ENCODE data around the gene DRD2. TPM values are rescaled to one million over a fixed set of nuclear protein-coding genes. Genes with fewer than 3 reads are reported as not detected.

The DRD2 gene
- total and polyA plus RNA-seq, 2 donors = 0.05 to 0.30 TPM

DNA sequence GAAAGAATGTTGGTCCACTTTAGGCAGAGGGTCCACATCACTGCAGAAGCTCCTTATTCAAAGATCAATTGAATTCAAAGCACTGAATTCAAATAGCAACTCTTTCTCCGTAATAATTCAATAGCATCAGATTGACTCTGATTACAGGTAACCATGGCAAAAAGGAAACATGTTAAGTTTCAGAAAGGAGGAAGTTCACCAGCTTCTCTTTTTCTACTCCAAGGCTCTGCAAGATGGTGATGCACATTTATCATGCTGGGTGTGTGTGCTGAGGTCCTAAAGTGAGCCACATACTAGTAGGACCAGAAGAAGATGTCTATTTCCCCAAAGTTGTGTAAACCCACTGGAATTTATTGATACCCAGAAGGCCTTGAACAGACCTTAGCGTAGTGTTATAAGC, 18.0 kb upstream of the DRD2 start:
- Histone ChIP-seq H3K27ac (ENCODE audit: low read depth in 1 of 2, low read length in 1 of 2) (no peak overlapping the region), H3K4me1 (ENCODE audit: control insufficient read depth in 2 of 2, insufficient read depth in 2 of 2, low read length in 2 of 2) (no peaks in the 10 kb centered on the region), H3K4me3 (ENCODE audit: low read length in 2 of 2) (no peak overlapping the region), H3K36me3 (ENCODE audit: control insufficient read depth in 2 of 2, insufficient read depth in 2 of 2, low read length in 1 of 2) (no peaks in the 10 kb centered on the region), H3K27me3 (ENCODE audit: control insufficient read depth in 2 of 2, insufficient read depth in 1 of 2, low read length in 1 of 2) (no peaks in the 10 kb centered on the region), H3K9me3 (ENCODE audit: control insufficient read depth in 2 of 2, insufficient read depth in 1 of 2, low read length in 1 of 2) (no peaks in the 10 kb centered on the region)
- DNase-seq (ENCODE audit: low read depth in 6 of 9, low spot score in 9 of 9) = no peak
- 54% methylated on average over 2 of the region's 2 CpGs for WGBS

DNA sequence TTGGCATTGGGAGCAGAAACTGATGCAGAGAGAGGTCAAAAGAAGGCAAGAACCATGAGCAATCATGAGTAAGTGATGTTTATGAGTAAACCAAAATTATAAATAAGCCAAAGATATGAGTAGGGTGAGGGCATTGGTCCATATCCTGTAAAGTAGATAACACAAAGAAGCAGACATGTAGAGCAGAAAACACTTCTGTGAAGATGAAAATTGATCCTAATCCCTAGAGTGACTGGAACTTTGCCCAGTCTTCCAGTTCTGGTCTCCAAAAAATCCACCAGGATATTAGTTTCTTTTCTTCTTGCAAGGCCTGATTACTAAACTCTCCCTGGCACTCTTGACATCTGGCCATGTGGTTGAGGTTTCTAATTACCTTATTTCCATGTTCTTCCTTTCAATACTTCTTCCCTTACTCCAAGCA, 13.7 kb upstream of the DRD2 start:
- H3K27me3 ChIP-seq (ENCODE audit: control insufficient read depth in 2 of 2, insufficient read depth in 1 of 2, low read length in 1 of 2) = peaks cover 0 to 2% of the 10 kb centered on the region in 2 donors

DNA sequence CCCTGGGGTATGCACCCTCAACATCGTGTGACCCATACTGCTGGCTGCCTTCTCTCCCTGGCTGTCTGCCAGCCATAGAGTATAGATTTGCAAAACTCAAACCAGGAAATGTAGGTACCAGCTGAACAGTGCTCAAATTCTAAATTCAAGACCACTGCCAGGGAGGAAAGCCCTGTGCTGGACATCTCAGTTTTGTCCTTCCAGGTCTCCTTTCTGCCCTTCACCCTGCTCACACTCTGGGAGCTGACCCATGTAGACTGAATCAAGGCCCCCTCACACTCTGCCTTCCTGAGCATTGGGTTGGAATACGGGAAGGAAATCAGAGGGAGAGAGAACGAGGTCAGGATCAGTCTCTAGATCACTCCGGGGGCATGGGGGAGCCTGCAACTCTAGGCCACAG, 12.4 kb upstream of the DRD2 start:
- 91% methylated on average over 4 of the region's 4 CpGs for WGBS
- no peak for DNase-seq (ENCODE audit: low read depth in 6 of 9, low spot score in 9 of 9)

More for the DNA sequence above, 13.7 kb upstream of the DRD2 start:
- H3K9me3 ChIP-seq (ENCODE audit: control insufficient read depth in 2 of 2, insufficient read depth in 1 of 2, low read length in 1 of 2) = no peaks in the 10 kb centered on the region
- H3K4me1 ChIP-seq (ENCODE audit: control insufficient read depth in 2 of 2, insufficient read depth in 2 of 2, low read length in 2 of 2) = no peaks in the 10 kb centered on the region
- no peaks in the 10 kb centered on the region for H3K36me3 ChIP-seq (ENCODE audit: control insufficient read depth in 2 of 2, insufficient read depth in 2 of 2, low read length in 1 of 2)
- no peak for DNase-seq (ENCODE audit: low read depth in 6 of 9, low spot score in 9 of 9)
- no peak overlapping the region for H3K27ac ChIP-seq (ENCODE audit: low read depth in 1 of 2, low read length in 1 of 2)
- no peak overlapping the region for H3K4me3 ChIP-seq (ENCODE audit: low read length in 2 of 2)

DNA sequence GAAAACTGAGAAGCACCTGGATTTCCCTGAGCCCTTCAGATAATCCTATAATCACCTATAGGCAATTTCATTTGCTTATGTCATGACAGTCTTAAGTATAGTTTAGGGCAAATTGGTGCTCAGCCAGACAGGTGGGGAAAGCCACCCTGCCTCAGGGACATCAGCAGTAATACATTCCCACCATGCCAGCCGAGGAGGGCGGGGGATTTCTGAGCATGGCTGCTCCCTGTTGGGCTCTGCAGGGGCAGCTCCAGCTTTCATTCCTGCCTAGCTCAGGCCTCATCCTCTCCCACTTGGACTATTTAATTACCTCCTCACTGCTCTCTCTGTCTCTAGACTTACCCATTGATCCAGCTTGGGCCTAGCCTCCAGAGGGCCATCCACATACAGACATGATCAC, 9.0 kb upstream of the DRD2 start:
- H3K4me1 ChIP-seq (ENCODE audit: control insufficient read depth in 2 of 2, insufficient read depth in 2 of 2, low read length in 2 of 2) = no peaks in the 10 kb centered on the region
- no peak overlapping the region for H3K27ac ChIP-seq (ENCODE audit: low read depth in 1 of 2, low read length in 1 of 2)
- peaks cover 0 to 4% of the 10 kb centered on the region in 2 donors for H3K27me3 ChIP-seq (ENCODE audit: control insufficient read depth in 2 of 2, insufficient read depth in 1 of 2, low read length in 1 of 2)
- WGBS = 89% methylated on average over 2 of the region's 2 CpGs
- H3K4me3 ChIP-seq (ENCODE audit: low read length in 2 of 2) = no peak overlapping the region
- no peaks in the 10 kb centered on the region for H3K36me3 ChIP-seq (ENCODE audit: control insufficient read depth in 2 of 2, insufficient read depth in 2 of 2, low read length in 1 of 2)
- DNase-seq (ENCODE audit: low read depth in 6 of 9, low spot score in 9 of 9) = no peak
- no peaks in the 10 kb centered on the region for H3K9me3 ChIP-seq (ENCODE audit: control insufficient read depth in 2 of 2, insufficient read depth in 1 of 2, low read length in 1 of 2)

More for the DNA sequence above, 12.4 kb upstream of the DRD2 start:
- H3K27ac ChIP-seq (ENCODE audit: low read depth in 1 of 2, low read length in 1 of 2) = no peak overlapping the region
- H3K27me3 ChIP-seq (ENCODE audit: control insufficient read depth in 2 of 2, insufficient read depth in 1 of 2, low read length in 1 of 2) = peaks cover 0 to 2% of the 10 kb centered on the region in 2 donors
- no peaks in the 10 kb centered on the region for H3K4me1 ChIP-seq (ENCODE audit: control insufficient read depth in 2 of 2, insufficient read depth in 2 of 2, low read length in 2 of 2)
- no peaks in the 10 kb centered on the region for H3K36me3 ChIP-seq (ENCODE audit: control insufficient read depth in 2 of 2, insufficient read depth in 2 of 2, low read length in 1 of 2)
- no peak overlapping the region for H3K4me3 ChIP-seq (ENCODE audit: low read length in 2 of 2)
- H3K9me3 ChIP-seq (ENCODE audit: control insufficient read depth in 2 of 2, insufficient read depth in 1 of 2, low read length in 1 of 2) = no peaks in the 10 kb centered on the region

DNA sequence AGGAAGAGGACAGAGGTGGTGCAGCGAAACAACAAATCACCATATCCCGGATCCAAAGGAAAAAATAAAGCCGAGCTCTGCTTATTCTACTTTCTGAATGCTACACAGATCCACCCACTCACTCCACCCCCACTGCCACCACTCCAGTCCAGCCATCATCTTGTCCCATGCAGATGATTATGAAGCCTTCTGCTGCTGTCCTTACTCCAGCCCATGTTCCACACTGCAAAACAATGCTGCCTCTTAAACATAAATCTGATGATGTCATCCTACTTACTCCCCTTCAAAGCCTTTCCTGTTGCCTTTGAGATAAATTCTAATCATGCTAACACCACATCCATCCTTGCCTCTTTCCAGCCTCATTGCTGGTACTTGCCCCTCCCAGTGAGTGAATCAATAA, 6.5 kb upstream of the DRD2 start:
- Histone ChIP-seq H3K27ac (ENCODE audit: low read depth in 1 of 2, low read length in 1 of 2) (no peak overlapping the region), H3K4me1 (ENCODE audit: control insufficient read depth in 2 of 2, insufficient read depth in 2 of 2, low read length in 2 of 2) (no peaks in the 10 kb centered on the region), H3K36me3 (ENCODE audit: control insufficient read depth in 2 of 2, insufficient read depth in 2 of 2, low read length in 1 of 2) (no peaks in the 10 kb centered on the region), H3K4me3 (ENCODE audit: low read length in 2 of 2) (no peak overlapping the region), H3K27me3 (ENCODE audit: control insufficient read depth in 2 of 2, insufficient read depth in 1 of 2, low read length in 1 of 2) (peaks cover 4 to 22% of the 10 kb centered on the region in 2 donors), H3K9me3 (ENCODE audit: control insufficient read depth in 2 of 2, insufficient read depth in 1 of 2, low read length in 1 of 2) (no peaks in the 10 kb centered on the region)
- 92% methylated on average over 3 of the region's 3 CpGs for WGBS
- no peak for DNase-seq (ENCODE audit: low read depth in 6 of 9, low spot score in 9 of 9)

DNA sequence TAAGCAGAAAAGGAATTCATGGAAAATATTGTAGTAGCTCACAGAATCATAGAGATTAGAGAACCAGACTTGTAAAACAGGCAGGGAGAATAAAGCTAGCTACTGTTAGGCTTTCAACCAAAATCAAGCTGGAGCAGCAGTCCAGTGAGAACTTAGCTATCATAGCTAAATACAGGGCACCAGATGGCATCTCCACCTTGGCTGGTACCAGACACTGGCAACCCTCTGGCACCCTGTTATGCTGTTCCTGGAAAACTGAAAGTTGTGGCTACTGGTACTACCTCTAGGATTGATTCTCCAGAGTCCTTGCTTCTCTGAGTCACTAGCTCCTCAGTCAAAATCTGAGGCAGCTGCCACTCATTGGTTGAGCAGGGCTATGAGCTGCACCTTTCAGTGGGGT, 6.0 kb upstream of the DRD2 start:
- Histone ChIP-seq H3K4me1 (ENCODE audit: control insufficient read depth in 2 of 2, insufficient read depth in 2 of 2, low read length in 2 of 2) (no peaks in the 10 kb centered on the region), H3K27me3 (ENCODE audit: control insufficient read depth in 2 of 2, insufficient read depth in 1 of 2, low read length in 1 of 2) (peaks cover 8 to 26% of the 10 kb centered on the region in 2 donors), H3K27ac (ENCODE audit: low read depth in 1 of 2, low read length in 1 of 2) (no peak overlapping the region), H3K36me3 (ENCODE audit: control insufficient read depth in 2 of 2, insufficient read depth in 2 of 2, low read length in 1 of 2) (no peaks in the 10 kb centered on the region), H3K4me3 (ENCODE audit: low read length in 2 of 2) (no peak overlapping the region), H3K9me3 (ENCODE audit: control insufficient read depth in 2 of 2, insufficient read depth in 1 of 2, low read length in 1 of 2) (no peaks in the 10 kb centered on the region)
- no peak for DNase-seq (ENCODE audit: low read depth in 6 of 9, low spot score in 9 of 9)

DNA sequence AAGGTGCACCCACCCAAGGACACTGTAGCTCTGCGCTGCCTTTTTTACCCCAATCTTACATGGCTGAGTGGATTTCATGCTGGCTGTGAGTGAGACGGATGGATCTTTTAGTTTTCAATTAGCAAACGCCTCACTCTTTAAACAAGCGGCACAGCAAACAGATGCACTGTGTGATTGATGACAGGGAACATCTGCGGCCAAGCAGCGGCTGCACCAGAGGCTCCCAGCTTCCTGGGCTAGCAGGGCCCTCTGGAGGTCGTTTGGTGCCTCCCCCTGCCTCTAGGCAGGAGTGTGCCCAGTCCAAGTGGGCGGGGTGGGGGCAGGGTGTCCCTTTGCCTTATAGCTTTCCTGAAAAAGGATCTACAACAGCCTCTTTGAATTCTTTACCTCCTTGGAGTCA, 2.1 kb upstream of the DRD2 start:
- no peak for DNase-seq (ENCODE audit: low read depth in 6 of 9, low spot score in 9 of 9)
- Histone ChIP-seq H3K9me3 (ENCODE audit: control insufficient read depth in 2 of 2, insufficient read depth in 1 of 2, low read length in 1 of 2) (no peaks in the 10 kb centered on the region), H3K27ac (ENCODE audit: low read depth in 1 of 2, low read length in 1 of 2) (no peak overlapping the region), H3K4me1 (ENCODE audit: control insufficient read depth in 2 of 2, insufficient read depth in 2 of 2, low read length in 2 of 2) (no peaks in the 10 kb centered on the region), H3K4me3 (ENCODE audit: low read length in 2 of 2) (no peak overlapping the region), H3K27me3 (ENCODE audit: control insufficient read depth in 2 of 2, insufficient read depth in 1 of 2, low read length in 1 of 2) (peaks cover 33 to 57% of the 10 kb centered on the region in 2 donors), H3K36me3 (ENCODE audit: control insufficient read depth in 2 of 2, insufficient read depth in 2 of 2, low read length in 1 of 2) (no peaks in the 10 kb centered on the region)
- 25% methylated on average over 8 of the region's 8 CpGs for WGBS

DNA sequence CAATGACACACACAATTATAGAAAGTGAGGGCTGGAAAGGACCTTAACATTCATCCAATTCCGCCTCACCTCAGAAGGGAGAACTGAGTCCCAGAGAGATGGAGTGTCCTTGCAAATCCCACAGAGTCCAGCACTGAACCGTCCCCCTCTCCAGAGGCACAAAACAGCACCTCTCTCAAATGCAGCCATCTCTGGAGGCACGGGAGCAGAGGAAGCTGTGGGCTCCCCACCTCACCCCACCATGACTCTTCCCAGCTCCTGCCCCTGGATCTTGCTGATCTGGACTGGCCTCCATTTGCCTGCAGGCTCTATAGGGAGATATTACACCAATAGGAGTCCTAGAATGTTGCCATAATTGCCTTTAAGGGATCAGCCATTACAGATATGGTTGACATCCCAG, 1.4 kb upstream of the DRD2 start:
- Histone ChIP-seq H3K4me3 (ENCODE audit: low read length in 2 of 2) (no peak overlapping the region), H3K4me1 (ENCODE audit: control insufficient read depth in 2 of 2, insufficient read depth in 2 of 2, low read length in 2 of 2) (no peaks in the 10 kb centered on the region), H3K36me3 (ENCODE audit: control insufficient read depth in 2 of 2, insufficient read depth in 2 of 2, low read length in 1 of 2) (no peaks in the 10 kb centered on the region), H3K27ac (ENCODE audit: low read depth in 1 of 2, low read length in 1 of 2) (no peak overlapping the region), H3K27me3 (ENCODE audit: control insufficient read depth in 2 of 2, insufficient read depth in 1 of 2, low read length in 1 of 2) (peaks cover 33 to 61% of the 10 kb centered on the region in 2 donors), H3K9me3 (ENCODE audit: control insufficient read depth in 2 of 2, insufficient read depth in 1 of 2, low read length in 1 of 2) (no peaks in the 10 kb centered on the region)
- 85% methylated on average over 3 of the region's 3 CpGs for WGBS
- no peak for DNase-seq (ENCODE audit: low read depth in 6 of 9, low spot score in 9 of 9)

DNA sequence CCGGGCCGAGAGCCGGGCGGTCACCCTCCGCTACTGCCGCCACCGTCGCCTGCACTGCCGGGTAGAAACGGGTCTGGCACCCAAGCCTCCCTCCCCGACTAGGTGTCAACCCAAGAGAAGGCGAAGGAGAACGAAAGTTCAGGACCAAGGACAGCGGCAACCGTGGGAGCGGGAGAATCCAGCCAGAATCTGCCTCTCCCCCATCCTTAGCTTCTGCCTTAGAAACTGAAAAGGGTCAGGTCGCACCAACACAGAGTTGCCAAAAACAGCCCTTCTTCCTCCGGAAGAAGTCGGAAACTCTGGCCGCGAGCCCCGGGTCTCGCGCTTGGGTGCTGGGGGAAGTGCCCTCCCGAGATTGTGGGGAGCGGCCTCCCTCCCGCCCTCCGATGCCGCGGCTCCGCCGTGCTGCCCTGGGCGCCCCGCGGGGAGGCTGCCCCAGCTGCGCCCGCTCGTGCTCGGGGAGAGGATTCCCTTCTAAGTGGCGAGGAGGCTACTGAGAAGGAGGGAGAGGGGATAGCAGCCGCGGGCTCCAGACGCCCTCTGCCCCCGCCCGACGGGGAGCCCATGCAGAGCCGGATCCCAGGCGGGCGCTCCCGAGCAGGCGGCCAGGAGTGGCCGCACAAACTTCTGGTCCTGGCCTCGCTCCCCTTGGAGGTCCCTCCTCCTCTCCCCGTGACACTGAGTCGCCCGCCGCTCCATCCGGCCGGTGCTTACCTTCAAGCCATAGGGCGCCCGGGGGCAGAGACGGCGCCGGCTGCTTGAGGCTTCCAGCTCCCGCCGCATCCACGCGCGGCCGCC, 637 bp downstream of the DRD2 start:
- H3K27ac ChIP-seq (ENCODE audit: low read depth in 1 of 2, low read length in 1 of 2) = no peak overlapping the region
- peak; percentile 39 to 86 (median 65) for DNase-seq (ENCODE audit: low read depth in 6 of 9, low spot score in 9 of 9)
- H3K4me1 ChIP-seq (ENCODE audit: control insufficient read depth in 2 of 2, insufficient read depth in 2 of 2, low read length in 2 of 2) = no peaks in the 10 kb centered on the region
- WGBS = 4% methylated on average over 70 of the region's 70 CpGs
- no peaks in the 10 kb centered on the region for H3K9me3 ChIP-seq (ENCODE audit: control insufficient read depth in 2 of 2, insufficient read depth in 1 of 2, low read length in 1 of 2)
- H3K36me3 ChIP-seq (ENCODE audit: control insufficient read depth in 2 of 2, insufficient read depth in 2 of 2, low read length in 1 of 2) = no peaks in the 10 kb centered on the region
- peaks cover 33 to 64% of the 10 kb centered on the region in 2 donors for H3K27me3 ChIP-seq (ENCODE audit: control insufficient read depth in 2 of 2, insufficient read depth in 1 of 2, low read length in 1 of 2)
- H3K4me3 ChIP-seq (ENCODE audit: low read length in 2 of 2) = no peak overlapping the region

Measured in thymus (tissue), 11 donors.